ENCODE results near the gene SIRT5. TPM values are rescaled to one million over a fixed set of nuclear protein-coding genes. Genes with fewer than 3 reads are reported as not detected.

The SIRT5 gene
- total RNA-seq = 10 to 100 TPM; 10.5 to 20.4 (median 12.4) TPM

DNA sequence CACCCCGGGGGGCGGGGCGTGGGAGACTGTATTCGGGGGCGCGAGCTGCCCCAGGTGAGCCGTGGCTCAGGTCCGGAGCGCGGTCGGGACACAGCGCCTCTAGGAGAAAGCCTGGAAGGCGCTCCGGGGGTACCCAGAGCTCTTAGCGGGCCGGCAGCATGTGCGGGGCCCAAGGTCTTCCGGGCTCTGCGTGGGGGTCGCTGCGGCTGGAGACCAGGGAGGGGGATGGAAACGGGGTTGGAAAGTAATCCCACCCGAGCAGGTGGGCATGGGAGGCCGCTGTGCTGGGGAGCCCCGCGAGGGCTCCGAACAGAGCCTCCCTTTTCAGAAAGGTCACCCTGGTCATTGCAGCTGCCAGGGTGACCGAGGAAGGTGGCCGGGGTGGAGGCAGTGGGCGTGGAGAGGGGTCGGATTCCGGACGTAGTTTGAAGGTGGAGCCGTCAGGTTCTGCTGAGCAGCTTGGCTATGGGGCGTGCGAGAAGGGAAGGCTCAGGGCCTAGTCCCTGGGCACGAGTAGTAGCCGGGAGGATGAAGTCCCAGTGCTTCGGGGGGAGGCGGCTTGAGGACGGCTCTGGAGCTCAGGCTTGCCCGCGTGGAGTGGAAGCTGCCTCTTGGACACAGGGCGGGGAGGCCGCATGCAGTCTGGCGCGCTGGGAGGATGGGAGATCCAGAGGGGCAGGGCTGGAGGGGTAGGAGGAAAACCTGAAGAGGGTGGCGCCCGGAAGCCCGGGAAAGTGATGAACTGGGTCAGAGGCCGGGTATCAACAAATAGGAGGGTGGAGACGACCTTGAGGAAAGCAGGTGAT, at the start of gene SIRT5:
Gene SIRT5 (plus strand): TSS at position 31 of the 806 bp plus-strand sequence. CDS start 9,510 bp downstream, outside the sequence.
- TF ChIP-seq, protein P1, sequence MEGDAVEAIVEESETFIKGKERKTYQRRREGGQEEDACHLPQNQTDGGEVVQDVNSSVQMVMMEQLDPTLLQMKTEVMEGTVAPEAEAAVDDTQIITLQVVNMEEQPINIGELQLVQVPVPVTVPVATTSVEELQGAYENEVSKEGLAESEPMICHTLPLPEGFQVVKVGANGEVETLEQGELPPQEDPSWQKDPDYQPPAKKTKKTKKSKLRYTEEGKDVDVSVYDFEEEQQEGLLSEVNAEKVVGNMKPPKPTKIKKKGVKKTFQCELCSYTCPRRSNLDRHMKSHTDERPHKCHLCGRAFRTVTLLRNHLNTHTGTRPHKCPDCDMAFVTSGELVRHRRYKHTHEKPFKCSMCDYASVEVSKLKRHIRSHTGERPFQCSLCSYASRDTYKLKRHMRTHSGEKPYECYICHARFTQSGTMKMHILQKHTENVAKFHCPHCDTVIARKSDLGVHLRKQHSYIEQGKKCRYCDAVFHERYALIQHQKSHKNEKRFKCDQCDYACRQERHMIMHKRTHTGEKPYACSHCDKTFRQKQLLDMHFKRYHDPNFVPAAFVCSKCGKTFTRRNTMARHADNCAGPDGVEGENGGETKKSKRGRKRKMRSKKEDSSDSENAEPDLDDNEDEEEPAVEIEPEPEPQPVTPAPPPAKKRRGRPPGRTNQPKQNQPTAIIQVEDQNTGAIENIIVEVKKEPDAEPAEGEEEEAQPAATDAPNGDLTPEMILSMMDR (IDR thresholded peaks at IDR 0.05) = peak in 2 of 6 experiments; percentile 54 to 71
- peak; percentile 68 to 85 for TF ChIP-seq POLR2A (IDR thresholded peaks at IDR 0.05)
- Histone ChIP-seq H3K9me3 (no peaks in the 10 kb centered on the region), H3K36me3 (no peaks in the 10 kb centered on the region), H3K27ac (peak within 1 kb of the TSS; percentile 97 to 98 (median 97)), H3K4me3 (replicated peaks in 1 of 3) (peak within 1 kb of the TSS; percentile 60 to 85 (median 71)), H3K27me3 (no peaks in the 10 kb centered on the region), H3K4me1 (peaks cover 6 to 11% of the 10 kb centered on the region in 2 donors)
- 0% methylated on average over 34 to 38 of the region's 52 CpGs for WGBS, 2 donors
- DNase-seq = peak; percentile 84 to 85
- intact Hi-C loops (cut with DNase I) = loop anchor here (5.0 kb wide), 1 partner anchor 33 kb away; no protein-coding TSS in a partner anchor

DNA sequence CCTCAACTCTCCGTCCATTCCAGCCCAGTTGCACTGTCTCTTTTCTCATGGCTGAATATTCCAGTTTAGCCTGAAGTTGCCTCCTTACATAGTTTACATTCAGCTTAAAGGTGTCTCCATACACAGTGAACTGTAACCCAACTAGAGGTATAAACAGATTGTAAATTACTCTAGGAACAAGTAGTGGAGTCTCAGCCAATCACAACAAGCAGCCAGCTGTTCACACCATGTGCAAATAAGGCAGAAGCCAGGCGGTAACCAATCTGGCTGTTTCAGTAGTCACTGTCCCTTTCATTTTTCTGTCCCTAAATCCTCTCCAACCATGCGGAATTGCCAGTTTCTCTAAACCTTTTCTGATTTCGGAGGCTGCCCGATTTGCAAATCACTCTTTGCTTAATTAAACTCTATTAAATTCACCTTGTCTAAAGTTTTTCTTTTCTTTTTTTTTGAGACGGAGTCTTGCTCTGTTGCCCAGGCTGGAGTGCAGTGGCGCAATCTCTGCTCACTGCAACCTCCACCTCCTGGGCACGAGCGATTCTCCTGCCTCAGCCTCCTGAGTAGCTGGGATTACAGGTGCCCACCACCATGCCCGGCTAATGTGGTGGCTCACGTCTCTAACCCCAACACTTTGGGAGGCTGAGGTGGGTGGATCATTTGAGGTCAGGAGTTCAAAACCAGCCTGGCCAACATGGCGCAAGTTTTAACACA, 49.4 kb upstream of the SIRT5 start:
- TF ChIP-seq POLR2A (IDR thresholded peaks at IDR 0.05) = no peak
- TF ChIP-seq, protein P1 (IDR thresholded peaks at IDR 0.05) = no peak
- no peaks in the 10 kb centered on the region for H3K36me3 ChIP-seq
- H3K27me3 ChIP-seq = no peaks in the 10 kb centered on the region
- intact Hi-C loops (cut with DNase I) = no loop called here
- peaks cover 0 to 8% of the 10 kb centered on the region in 2 donors for H3K4me1 ChIP-seq
- no peak for DNase-seq
- H3K4me3 ChIP-seq (replicated peaks in 1 of 3) = no peak overlapping the region
- no peaks in the 10 kb centered on the region for H3K9me3 ChIP-seq
- 91 to 92% methylated on average over 12 of the region's 12 CpGs for WGBS, 2 donors
- no peak overlapping the region for H3K27ac ChIP-seq

DNA sequence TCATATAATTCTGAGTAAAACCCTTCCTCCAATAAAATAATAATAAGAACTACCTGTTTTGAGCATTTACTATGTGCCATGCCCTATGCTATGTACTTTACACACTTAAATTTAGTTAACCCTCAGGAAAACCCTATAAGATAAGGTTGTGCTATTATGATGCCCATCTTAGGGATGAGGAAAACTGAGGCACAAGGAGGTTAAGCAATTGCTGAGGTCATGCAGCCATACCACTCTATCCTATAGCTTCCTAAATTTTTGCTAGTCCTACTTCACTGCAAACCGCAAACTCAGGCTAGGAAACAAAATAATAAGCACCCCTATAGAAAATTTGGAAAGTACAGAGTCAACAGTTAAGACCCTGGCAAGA, 48.1 kb upstream of the SIRT5 start:
- intact Hi-C loops (cut with DNase I) = no loop called here
- 79 to 97% methylated on average over 1 of the region's 1 CpG for WGBS, 2 donors
- Histone ChIP-seq H3K4me3 (replicated peaks in 1 of 3) (no peak overlapping the region), H3K4me1 (peaks cover 0 to 8% of the 10 kb centered on the region in 2 donors), H3K9me3 (no peaks in the 10 kb centered on the region), H3K27me3 (no peaks in the 10 kb centered on the region), H3K36me3 (no peaks in the 10 kb centered on the region), H3K27ac (peak overlapping the region in 2 of 3 donors; percentile 24 to 59)
- TF ChIP-seq, protein P1 (IDR thresholded peaks at IDR 0.05) = no peak
- no peak for TF ChIP-seq POLR2A (IDR thresholded peaks at IDR 0.05)
- DNase-seq = no peak

DNA sequence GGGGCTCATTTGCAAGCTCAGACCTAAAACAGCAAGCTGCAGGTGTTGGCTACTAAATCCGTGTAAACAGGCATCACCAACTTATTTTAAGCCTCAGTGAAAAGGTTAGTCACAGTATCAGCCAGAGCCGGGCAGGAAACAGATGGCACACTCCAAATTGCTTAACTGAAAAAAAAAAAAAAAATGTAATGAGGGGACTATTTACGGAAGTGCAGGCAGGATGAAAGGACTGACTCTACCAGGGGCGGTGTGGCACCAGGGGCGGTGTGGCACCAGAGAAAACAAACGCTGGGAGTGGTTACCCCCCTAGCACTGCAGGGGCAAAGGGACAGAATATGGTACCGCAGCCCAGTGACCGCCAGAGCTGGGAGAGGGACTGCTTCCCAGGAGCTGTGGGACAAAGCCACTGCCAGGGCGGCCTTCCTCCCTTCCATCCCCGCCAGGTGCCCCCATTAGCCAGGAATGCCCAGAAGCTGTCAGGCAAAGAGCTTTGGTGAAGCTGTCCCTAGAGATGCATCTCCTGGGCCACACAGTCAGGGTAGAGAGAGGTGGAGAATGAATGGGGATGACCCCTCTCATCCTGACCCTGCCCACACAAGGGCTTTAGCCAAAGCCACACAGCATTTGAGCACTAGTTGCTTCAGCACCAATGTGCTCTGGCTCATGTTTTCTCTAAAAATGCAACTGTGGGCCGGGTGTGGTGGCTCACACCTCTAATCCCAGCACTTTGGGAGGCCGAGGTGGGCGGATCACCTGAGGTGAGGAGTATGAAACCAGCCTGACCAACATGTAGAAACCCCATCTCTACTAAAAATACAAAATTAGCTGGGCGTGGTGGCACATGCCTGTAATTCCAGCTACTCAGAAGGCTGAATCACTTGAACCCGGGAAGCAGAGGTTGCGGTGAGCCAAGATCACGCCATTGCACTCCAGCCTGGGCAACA, 47.4 kb upstream of the SIRT5 start:
- no peaks in the 10 kb centered on the region for H3K27me3 ChIP-seq
- H3K4me3 ChIP-seq (replicated peaks in 1 of 3) = no peak overlapping the region
- 75 to 84% methylated on average over 17 of the region's 17 CpGs for WGBS, 2 donors
- H3K4me1 ChIP-seq = peaks cover 0 to 8% of the 10 kb centered on the region in 2 donors
- H3K9me3 ChIP-seq = no peaks in the 10 kb centered on the region
- H3K27ac ChIP-seq = peak overlapping the region; percentile 23 to 71 (median 24)
- DNase-seq = peak; percentile 4 to 14
- TF ChIP-seq POLR2A (IDR thresholded peaks at IDR 0.05) = no peak
- TF ChIP-seq, protein P1 (IDR thresholded peaks at IDR 0.05) = no peak
- intact Hi-C loops (cut with DNase I) = no loop called here
- no peaks in the 10 kb centered on the region for H3K36me3 ChIP-seq

All from thyroid gland (tissue), 4 donors.